DND-41 (cell line): Measurements from ENCODE around the gene LPAR3.

Experiments
- CTCF ChIP-seq: IDR thresholded peaks from 2 replicates; pipeline ENCODE4 v1.5.1; 2012; ENCODE audit warnings: borderline replicate concordance, low read length, moderate library complexity, mild to moderate bottlenecking; ENCODE audit not compliant: poor library complexity, severe bottlenecking; ENCODE audit errors: extremely low read depth
- EZH2 ChIP-seq: IDR thresholded peaks from 3 replicates; pipeline ENCODE4 v1.6.1; 2012; ENCODE audit warnings: borderline replicate concordance, low read depth, mild to moderate bottlenecking, moderate library complexity, low read length, inconsistent platforms; ENCODE audit not compliant: severe bottlenecking

GRCh38 chr1:84920159-84920558, 27.2 kb upstream of the LPAR3 start:
- TF ChIP-seq CTCF (no peak), EZH2 (no peak)
